Gastrocnemius medialis (tissue), 4 donors: Measurements from ENCODE around the gene PURA. TPM values are rescaled to one million over a fixed set of nuclear protein-coding genes. Genes with fewer than 3 reads are reported as not detected.

Source experiments
- ATAC-seq, 2 donors: fragments of 150-250 bp; one replicate each; pipeline ENCODE4 v1.9.1; 2016
- DNase-seq, 2 donors: peaks; one replicate each; pipeline ENCODE4 v3.0.0-alpha.2; 2019
- H3K27ac ChIP-seq, 4 donors: fragments of 200-600 bp; sonication (generic); 1 replicate in 1 of 4; 2 replicates in 3 of 4; pipeline ENCODE4 v1.5.1; 2016 to 2018; ENCODE audit warnings: mild to moderate bottlenecking in 2 of 4, moderate library complexity in 1 of 4
- H3K27me3 ChIP-seq, 3 donors: fragments of 200-600 bp; sonication (generic) in 2 of 3; 1 replicate in 1 of 3; 2 replicates in 2 of 3; pipeline versions ENCODE4 v1.5.1 to v1.6.0; 2016 to 2019; ENCODE audit warnings: mild to moderate bottlenecking in 1 of 3, moderate library complexity in 1 of 3
- H3K36me3 ChIP-seq, 2 donors: fragments of 200-600 bp; sonication (generic) in 1 of 2; one replicate each; pipeline ENCODE4 v1.5.1; 2017 to 2018
- H3K4me1 ChIP-seq, 2 donors: fragments of 200-600 bp; sonication (generic) in 1 of 2; one replicate each; pipeline ENCODE4 v1.5.1; 2016 to 2017; ENCODE audit warnings: mild to moderate bottlenecking in 2 of 2
- H3K4me3 ChIP-seq, 4 donors: fragments of 200-600 bp; sonication (generic) in 3 of 4; 1 replicate in 1 of 4; 2 replicates in 3 of 4; pipeline ENCODE4 v1.5.1; 2016 to 2019; ENCODE audit warnings: mild to moderate bottlenecking in 2 of 4
- H3K9me3 ChIP-seq, 3 donors: fragments of 200-600 bp; sonication (generic) in 2 of 3; 1 replicate in 1 of 3; 2 replicates in 2 of 3; pipeline ENCODE4 v1.5.1; 2016 to 2019
- POLR2A ChIP-seq, 2 donors: fragments of 450-650 bp; IDR thresholded peaks; one replicate each; pipeline ENCODE4 v1.6.1; 2017; ENCODE audit warnings: antibody characterized with exemption in 2 of 2, mild to moderate bottlenecking in 2 of 2, moderate library complexity in 2 of 2
- in situ Hi-C, 4 donors: fragments of 200-750 bp; cut with MboI; loops; one replicate each; pipeline versions ENCODE4 v1.15.0 to v1.8.0; 2017; ENCODE audit warnings: low sequenced_read_pairs in 4 of 4
- intact Hi-C: fragments of 100-400 bp; cut with DNase I; formaldehyde crosslinking; loops from one replicate; pipeline ENCODE4 v1.15.1; 2023; ENCODE audit warnings: low total_unique reads
- total RNA-seq, 4 donors: library from RNA; depleted of rRNA; stranded (reverse); fragments of >200 nt; gene quantifications; one replicate each; pipeline versions ENCODE4 v1.1.0 to v1.2.3, GENCODE V29; 2016
- TF ChIP-seq, protein P1 (sequence below), 5 experiments: fragments of 450-650 bp in 3 of 5; fragments of 200-600 bp in 2 of 5; sonication (generic) in 2 of 5; IDR thresholded peaks in 4 of 5; conservative IDR thresholded peaks in 1 of 5; 1 replicate in 4 of 5; 2 replicates in 1 of 5; pipeline ENCODE4 v1.5.1; 2016 to 2019; ENCODE audit warnings: antibody characterized with exemption in 5 of 5, mild to moderate bottlenecking in 3 of 5, moderate library complexity in 3 of 5

The PURA gene
- total RNA-seq, 4 donors from 2014 or later: 13.6 to 20.6 (median 16.5) TPM

DNA sequence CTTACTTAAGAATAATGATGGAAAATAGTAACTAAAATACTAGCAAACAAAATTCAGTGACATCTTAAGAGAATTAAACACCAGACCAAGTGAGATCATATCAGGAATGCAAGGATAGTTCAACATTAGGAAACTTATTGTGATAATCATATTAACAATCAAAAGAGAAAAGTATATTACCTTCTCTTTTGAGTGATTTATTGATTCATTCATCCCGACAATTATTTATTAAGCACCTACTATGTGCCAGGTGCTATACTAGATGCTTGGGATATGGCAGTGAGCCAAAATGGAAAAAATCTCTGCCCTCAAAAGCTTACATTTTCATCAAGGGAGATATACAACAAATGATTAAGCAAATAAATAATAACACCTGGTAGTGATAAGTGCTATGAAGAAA, 23.7 kb upstream of the PURA start:
- Histone ChIP-seq H3K27ac (no peak overlapping the region), H3K9me3 (no peaks in the 10 kb centered on the region), H3K27me3 (peaks cover 0 to 3% (median 3%) of the 10 kb centered on the region in 3 donors), H3K4me3 (no peak overlapping the region), H3K36me3 (no peaks in the 10 kb centered on the region), H3K4me1 (no peaks in the 10 kb centered on the region)
- DNase-seq: no peak
- in situ Hi-C loops: no loop called here
- TF ChIP-seq, protein P1, sequence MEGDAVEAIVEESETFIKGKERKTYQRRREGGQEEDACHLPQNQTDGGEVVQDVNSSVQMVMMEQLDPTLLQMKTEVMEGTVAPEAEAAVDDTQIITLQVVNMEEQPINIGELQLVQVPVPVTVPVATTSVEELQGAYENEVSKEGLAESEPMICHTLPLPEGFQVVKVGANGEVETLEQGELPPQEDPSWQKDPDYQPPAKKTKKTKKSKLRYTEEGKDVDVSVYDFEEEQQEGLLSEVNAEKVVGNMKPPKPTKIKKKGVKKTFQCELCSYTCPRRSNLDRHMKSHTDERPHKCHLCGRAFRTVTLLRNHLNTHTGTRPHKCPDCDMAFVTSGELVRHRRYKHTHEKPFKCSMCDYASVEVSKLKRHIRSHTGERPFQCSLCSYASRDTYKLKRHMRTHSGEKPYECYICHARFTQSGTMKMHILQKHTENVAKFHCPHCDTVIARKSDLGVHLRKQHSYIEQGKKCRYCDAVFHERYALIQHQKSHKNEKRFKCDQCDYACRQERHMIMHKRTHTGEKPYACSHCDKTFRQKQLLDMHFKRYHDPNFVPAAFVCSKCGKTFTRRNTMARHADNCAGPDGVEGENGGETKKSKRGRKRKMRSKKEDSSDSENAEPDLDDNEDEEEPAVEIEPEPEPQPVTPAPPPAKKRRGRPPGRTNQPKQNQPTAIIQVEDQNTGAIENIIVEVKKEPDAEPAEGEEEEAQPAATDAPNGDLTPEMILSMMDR (IDR thresholded peaks at IDR 0.05 in 4 of 5, conservative IDR thresholded peaks at IDR 0.05 in 1 of 5): no peak
- TF ChIP-seq POLR2A (IDR thresholded peaks at IDR 0.05): no peak
- no peak for ATAC-seq
- intact Hi-C loops: no loop called here

DNA sequence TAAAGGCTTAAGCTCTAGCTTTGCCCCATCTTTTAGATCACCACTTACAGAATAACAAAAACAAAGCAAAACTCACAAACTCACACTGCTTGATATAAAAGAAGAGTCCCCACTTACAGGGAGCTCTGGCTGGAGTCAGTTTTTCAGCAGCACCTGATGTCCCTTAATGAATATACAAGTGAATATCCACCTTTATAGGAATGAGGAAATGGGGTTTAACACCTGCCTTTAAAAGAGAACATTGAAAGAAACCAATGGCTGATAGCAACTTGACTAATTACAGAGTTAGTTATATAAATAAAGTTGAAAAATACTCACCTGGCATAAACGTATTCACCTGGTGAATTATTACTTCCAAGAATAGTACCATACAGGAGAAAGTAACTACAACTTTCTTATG, 20.7 kb upstream of the PURA start:
- no peak overlapping the region for H3K27ac ChIP-seq
- H3K4me1 ChIP-seq: no peaks in the 10 kb centered on the region
- H3K4me3 ChIP-seq: no peak overlapping the region
- no peaks in the 10 kb centered on the region for H3K9me3 ChIP-seq
- in situ Hi-C loops (no loop called here), intact Hi-C loops (no loop called here)
- H3K36me3 ChIP-seq: no peaks in the 10 kb centered on the region
- no peak for DNase-seq
- ATAC-seq: no peak
- TF ChIP-seq, protein P1 (IDR thresholded peaks at IDR 0.05 in 4 of 5, conservative IDR thresholded peaks at IDR 0.05 in 1 of 5): no peak
- TF ChIP-seq POLR2A (IDR thresholded peaks at IDR 0.05): no peak
- peaks cover 0 to 3% (median 3%) of the 10 kb centered on the region in 3 donors for H3K27me3 ChIP-seq

DNA sequence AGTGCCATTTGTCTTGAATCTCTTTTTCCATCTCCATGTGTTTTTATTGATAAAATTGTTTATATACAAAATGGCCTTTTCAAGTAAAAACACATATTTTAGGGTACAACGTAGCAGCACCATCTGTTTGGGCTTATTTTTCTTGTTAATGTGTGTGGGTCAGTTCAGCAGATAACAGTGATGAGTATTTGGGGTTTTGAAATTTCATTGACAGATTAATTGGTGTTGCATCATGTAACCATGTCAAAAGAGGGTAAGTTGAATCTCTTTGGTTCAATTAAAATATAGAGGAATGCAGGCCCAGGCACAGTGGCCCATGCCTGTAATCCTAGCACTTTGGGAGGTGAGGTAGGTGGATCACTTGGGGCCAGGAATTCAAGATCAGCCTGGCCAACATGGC, 20.0 kb upstream of the PURA start:
- intact Hi-C loops (no loop called here), in situ Hi-C loops (no loop called here)
- Histone ChIP-seq H3K4me3 (no peak overlapping the region), H3K27ac (no peak overlapping the region), H3K27me3 (peaks cover 0 to 3% (median 3%) of the 10 kb centered on the region in 3 donors), H3K4me1 (no peaks in the 10 kb centered on the region), H3K9me3 (no peaks in the 10 kb centered on the region), H3K36me3 (no peaks in the 10 kb centered on the region)
- no peak for ATAC-seq
- DNase-seq: no peak
- TF ChIP-seq POLR2A (IDR thresholded peaks at IDR 0.05): no peak
- TF ChIP-seq, protein P1 (IDR thresholded peaks at IDR 0.05 in 4 of 5, conservative IDR thresholded peaks at IDR 0.05 in 1 of 5): no peak

DNA sequence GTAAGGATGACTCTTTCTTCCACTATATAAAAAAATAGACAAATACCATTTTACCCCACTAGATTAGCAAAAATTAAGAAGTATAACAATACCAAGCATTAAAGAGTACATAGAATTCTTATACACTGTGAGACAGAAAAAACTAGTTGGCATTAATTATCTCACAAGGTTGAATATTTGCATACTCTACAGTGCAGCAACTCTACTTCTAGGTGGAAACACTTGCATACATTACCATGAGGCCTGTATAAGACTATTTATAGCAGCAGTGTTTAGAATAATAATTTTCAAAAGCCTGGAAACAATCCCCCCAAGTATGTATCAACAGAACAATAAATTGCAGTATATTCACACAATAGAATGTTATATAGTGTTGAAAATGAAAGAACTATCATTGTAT, 19.0 kb upstream of the PURA start:
- no peak for DNase-seq
- H3K27me3 ChIP-seq: peaks cover 0 to 3% (median 0%) of the 10 kb centered on the region in 3 donors
- H3K27ac ChIP-seq: no peak overlapping the region
- H3K4me3 ChIP-seq: no peak overlapping the region
- ATAC-seq: no peak
- no peaks in the 10 kb centered on the region for H3K9me3 ChIP-seq
- in situ Hi-C loops (no loop called here), intact Hi-C loops (no loop called here)
- no peaks in the 10 kb centered on the region for H3K4me1 ChIP-seq
- TF ChIP-seq, protein P1 (IDR thresholded peaks at IDR 0.05 in 4 of 5, conservative IDR thresholded peaks at IDR 0.05 in 1 of 5): no peak
- no peak for TF ChIP-seq POLR2A (IDR thresholded peaks at IDR 0.05)
- no peaks in the 10 kb centered on the region for H3K36me3 ChIP-seq

DNA sequence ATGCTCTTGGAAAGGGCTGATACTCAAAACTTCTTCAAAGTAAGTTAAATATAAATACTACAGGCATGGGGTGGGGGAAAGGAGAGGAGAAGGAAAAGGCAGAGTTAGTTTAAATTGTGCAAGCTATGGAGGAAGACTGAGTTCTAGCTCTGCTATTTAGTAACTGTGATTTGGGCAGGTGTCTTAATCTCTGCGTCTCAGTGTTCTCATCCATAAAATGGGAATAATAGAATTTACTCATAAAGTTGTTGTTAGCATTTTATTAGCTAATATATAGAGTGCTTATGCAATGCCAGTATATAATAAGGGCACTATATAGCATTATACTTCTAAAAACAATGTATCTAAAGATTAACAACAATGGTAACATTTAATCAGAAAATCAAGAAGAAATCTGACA, 12.7 kb upstream of the PURA start:
- DNase-seq: no peak
- H3K4me1 ChIP-seq: peaks cover 0 to 3% of the 10 kb centered on the region in 2 donors
- in situ Hi-C loops: no loop called here

More for the DNA sequence above, 12.7 kb upstream of the PURA start:
- TF ChIP-seq POLR2A (IDR thresholded peaks at IDR 0.05): no peak
- TF ChIP-seq, protein P1 (IDR thresholded peaks at IDR 0.05 in 4 of 5, conservative IDR thresholded peaks at IDR 0.05 in 1 of 5): no peak
- Histone ChIP-seq H3K27ac (no peak overlapping the region), H3K27me3 (no peaks in the 10 kb centered on the region), H3K4me3 (no peak overlapping the region), H3K9me3 (no peaks in the 10 kb centered on the region), H3K36me3 (no peaks in the 10 kb centered on the region)
- ATAC-seq: no peak
- intact Hi-C loops: no loop called here
